ENCODE measurements around the gene PPM1B.

GRCh38 chr2:44203542-44203941, 34.9 kb downstream of the PPM1B start:
- TF ChIP-seq CTCF (IDR thresholded peaks at IDR 0.05) (no peak), POLR2A (IDR thresholded peaks at IDR 0.05) (no peak)

Data from heart left ventricle (tissue), 13 donors.